B cell (primary cell): ENCODE measurements around the gene SLCO6A1. TPM values are rescaled to one million over a fixed set of nuclear protein-coding genes. Genes with fewer than 3 reads are reported as not detected.

Experiments
- ATAC-seq: fragments of 200-7000 bp; cut with Tn5 transposase; one replicate; pipeline ENCODE4 v1.10.0; 2021; ENCODE audit warnings: low read depth, mild to moderate bottlenecking, moderate number of reproducible peaks, moderate library complexity
- CTCF ChIA-PET: fragments of 350-600 bp; sonication (Branson Sonifier 250); formaldehyde crosslinking; loops from one replicate; lab custom pipeline; 2021; ENCODE audit warnings: antibody characterized with exemption, inconsistent platforms; lab: Charles Lee
- POLR2A ChIA-PET: fragments of 350-600 bp; sonication (Branson Sonifier 250); formaldehyde crosslinking; loops from one replicate; lab custom pipeline; 2021; ENCODE audit warnings: antibody characterized with exemption; lab: Charles Lee
- DNase-seq: peaks from one replicate; pipeline ENCODE4 v3.0.0; 2013
- H2AFZ ChIP-seq: 2 replicates; pipeline ENCODE4 v1.6.1; 2012; ENCODE audit warnings: mild to moderate bottlenecking, low read depth, low read length; ENCODE audit not compliant: insufficient read depth, poor library complexity, severe bottlenecking
- H3K27ac ChIP-seq, 2 donors: 1 replicate in 1 of 2; 2 replicates in 1 of 2; pipeline ENCODE4 v1.5.1; 2012 to 2013; ENCODE audit warnings: low read length in 2 of 2, mild to moderate bottlenecking in 2 of 2, moderate library complexity in 1 of 2
- H3K27me3 ChIP-seq, 4 experiments: fragments of 200-600 bp in 1 of 4; sonication (generic) in 1 of 4; replicated peaks in 1 of 4; 1 replicate in 2 of 4; 2 replicates in 2 of 4; pipeline versions ENCODE4 v1.6.1 to v1.7.0; 2013 to 2016; ENCODE audit warnings: low read length in 3 of 4, mild to moderate bottlenecking in 2 of 4, mixed read lengths in 1 of 4, moderate library complexity in 1 of 4; ENCODE audit not compliant: insufficient read depth in 4 of 4, control insufficient read depth in 3 of 4; ENCODE audit errors: control extremely low read depth in 1 of 4
- H3K36me3 ChIP-seq, 2 experiments: replicated peaks in 1 of 2; 1 replicate in 1 of 2; 2 replicates in 1 of 2; pipeline versions ENCODE4 v1.6.1 to v1.7.1; 2013; ENCODE audit warnings: low read length in 1 of 2; ENCODE audit not compliant: insufficient read depth in 2 of 2, control insufficient read depth in 1 of 2; ENCODE audit errors: control extremely low read depth in 1 of 2, extremely low read depth in 1 of 2
- H3K4me1 ChIP-seq, 2 donors: fragments of 200-600 bp in 1 of 2; sonication (generic) in 1 of 2; 1 replicate in 1 of 2; 2 replicates in 1 of 2; pipeline versions ENCODE4 v1.5.1 to v1.6.1; 2013 to 2017; ENCODE audit warnings: low read length in 2 of 2; ENCODE audit not compliant: control insufficient read depth in 2 of 2, insufficient read depth in 2 of 2
- H3K4me2 ChIP-seq: replicated peaks from 2 replicates; pipeline ENCODE3; 2012; ENCODE audit warnings: mild to moderate bottlenecking, low read depth, low read length; ENCODE audit not compliant: poor library complexity, severe bottlenecking
- H3K4me3 ChIP-seq, 5 experiments: fragments of 200-600 bp in 1 of 5; sonication (generic) in 1 of 5; 1 replicate in 3 of 5; 2 replicates in 2 of 5; pipeline versions ENCODE4 v1.5.1 to v1.7.0; 2011 to 2016; ENCODE audit warnings: low read length in 4 of 5, mild to moderate bottlenecking in 4 of 5, low read depth in 2 of 5, control low read depth in 1 of 5, moderate library complexity in 1 of 5; ENCODE audit not compliant: insufficient read depth in 1 of 5; ENCODE audit errors: control extremely low read depth in 1 of 5, extremely low read depth in 1 of 5
- H3K79me2 ChIP-seq: fragments of 200-600 bp; sonication (generic); one replicate; pipeline ENCODE4 v1.6.0; 2016; ENCODE audit warnings: low read length; ENCODE audit not compliant: control insufficient read depth, insufficient read depth
- H3K9ac ChIP-seq: fragments of 200-600 bp; sonication (generic); 2 replicates; pipeline ENCODE4 v1.6.1; 2017; ENCODE audit warnings: mild to moderate bottlenecking, low read length, moderate library complexity
- H3K9me3 ChIP-seq, 3 donors: one replicate each; pipeline versions ENCODE4 v1.6.1 to v1.7.1; 2013; ENCODE audit warnings: low read length in 2 of 3; ENCODE audit not compliant: control insufficient read depth in 2 of 3, insufficient read depth in 1 of 3; ENCODE audit errors: control extremely low read depth in 1 of 3
- H4K20me1 ChIP-seq: 2 replicates; pipeline ENCODE4 v1.6.0; 2012; ENCODE audit warnings: mild to moderate bottlenecking, low read length; ENCODE audit not compliant: insufficient read depth, control insufficient read depth, poor library complexity, severe bottlenecking
- H3K27ac Mint-ChIP-seq: one replicate; pipeline ENCODE4 v1.8.0; 2021; ENCODE audit warnings: mixed read lengths
- H3K27me3 Mint-ChIP-seq: one replicate; pipeline ENCODE4 v1.8.0; 2021; ENCODE audit warnings: mixed read lengths
- H3K4me1 Mint-ChIP-seq: one replicate; pipeline ENCODE4 v1.8.0; 2021; ENCODE audit warnings: mixed read lengths
- H3K4me3 Mint-ChIP-seq: one replicate; pipeline ENCODE4 v1.8.0; 2021; ENCODE audit warnings: mixed read lengths
- H3K9me3 Mint-ChIP-seq: one replicate; pipeline ENCODE4 v1.8.0; 2022; ENCODE audit warnings: mixed read lengths; ENCODE audit not compliant: insufficient read depth
- CTCF ChIP-seq: fragments of 200-600 bp; IDR thresholded peaks from one replicate; pipeline ENCODE4 v1.8.0; 2022; ENCODE audit warnings: antibody characterized with exemption, mild to moderate bottlenecking
- EZH2 ChIP-seq: IDR thresholded peaks from 2 replicates; pipeline ENCODE4 v1.6.1; 2012; ENCODE audit warnings: borderline replicate concordance, low read depth, mild to moderate bottlenecking, moderate library complexity, low read length; ENCODE audit not compliant: insufficient read depth, poor library complexity, severe bottlenecking
- intact Hi-C: fragments of 100-400 bp; cut with micrococcal nuclease; formaldehyde crosslinking; loops from one replicate; pipeline ENCODE4 v1.10.0; 2022
- polyA plus RNA-seq: library from polyadenylated mRNA; depleted of rRNA; stranded (reverse); fragments of >200 nt; gene quantifications from 2 replicates; pipeline ENCODE4 v1.2.3, GENCODE V29; 2012
- total RNA-seq, 2 donors: library from RNA; stranded (reverse); fragments of 120-200 nt in 1 of 2; gene quantifications; 1 replicate in 1 of 2; 2 replicates in 1 of 2; pipeline versions ENCODE4 v1.2.3 to v1.2.4, GENCODE V29; 2013 to 2022

Gene SLCO6A1
- total and polyA plus RNA-seq, 2 donors (not counting 1 experiment from before 2014, with no cell fraction given): not detected

- no peaks in the 10 kb centered on the region for H3K79me2 ChIP-seq
- no peak for TF ChIP-seq EZH2
- TF ChIP-seq CTCF: no peak
- DNase-seq (no peak), ATAC-seq (no peak)
- H2AFZ ChIP-seq: no peak overlapping the region
- H3K27ac ChIP-seq: no peak overlapping the region
- H3K9ac ChIP-seq: no peak overlapping the region
- ChIA-PET POLR2A (no interaction called here), CTCF (no interaction called here)
- no peaks in the 10 kb centered on the region for H3K9me3 ChIP-seq
- Mint-ChIP-seq H3K27ac (no peak overlapping the region), H3K9me3 (peaks cover 2% of the 10 kb centered on the region), H3K27me3 (no peaks in the 10 kb centered on the region), H3K4me1 (peaks cover 11% of the 10 kb centered on the region), H3K4me3 (no peak overlapping the region)
- H3K27me3 ChIP-seq: no peaks in the 10 kb centered on the region
- H4K20me1 ChIP-seq: no peaks in the 10 kb centered on the region
- H3K4me1 ChIP-seq: peaks cover 0 to 10% of the 10 kb centered on the region in 2 donors
- no peak overlapping the region for H3K4me3 ChIP-seq
- no peaks in the 10 kb centered on the region for H3K36me3 ChIP-seq
- intact Hi-C loops: no loop called here
- no peak overlapping the region for H3K4me2 ChIP-seq
Measured at GRCh38 chr5:102529031-102529430, 30.2 kb upstream of the SLCO6A1 start.

- ChIA-PET CTCF (no interaction called here), POLR2A (no interaction called here)
- no peak overlapping the region for H3K27ac Mint-ChIP-seq
- Histone ChIP-seq H4K20me1 (no peaks in the 10 kb centered on the region), H3K79me2 (no peaks in the 10 kb centered on the region), H3K4me1 (peaks cover 2 to 15% of the 10 kb centered on the region in 2 donors), H3K9ac (no peak overlapping the region), H3K27ac (no peak overlapping the region), H3K4me2 (no peak overlapping the region), H3K36me3 (no peaks in the 10 kb centered on the region), H3K27me3 (no peaks in the 10 kb centered on the region), H3K4me3 (no peak overlapping the region), H2AFZ (no peak overlapping the region), H3K9me3 (no peaks in the 10 kb centered on the region)
- DNase-seq (no peak), ATAC-seq (no peak)
- peaks cover 13% of the 10 kb centered on the region for H3K4me1 Mint-ChIP-seq
- H3K9me3 Mint-ChIP-seq: peaks cover 2% of the 10 kb centered on the region
- TF ChIP-seq EZH2 (no peak), CTCF (no peak)
- H3K27me3 Mint-ChIP-seq: no peaks in the 10 kb centered on the region
- intact Hi-C loops: no loop called here
- no peak overlapping the region for H3K4me3 Mint-ChIP-seq
Measured at GRCh38 chr5:102528600-102528999, 29.8 kb upstream of the SLCO6A1 start.
